Astrocyte (in vitro differentiated cells and primary cell): ENCODE results near the gene MORN1. TPM values are rescaled to one million over a fixed set of nuclear protein-coding genes. Genes with fewer than 3 reads are reported as not detected.

Experiments used
- DNase-seq: peaks from one replicate; pipeline ENCODE4 v3.0.0-alpha.2; 2010; ENCODE audit warnings: low read depth
- FAIRE-seq: peaks from 2 replicates; lab custom pipeline; 2011; peaks lifted over from hg19 to GRCh38; lab: Jason Lieb, UNC
- H2AFZ ChIP-seq: 2 replicates; pipeline ENCODE4 v1.6.0; 2012; ENCODE audit warnings: low read depth, low read length, inconsistent platforms
- H3K27ac ChIP-seq: 2 replicates; pipeline ENCODE4 v1.5.1; 2011; ENCODE audit warnings: low read depth, low read length, inconsistent platforms
- H3K27me3 ChIP-seq: 2 replicates; pipeline ENCODE4 v1.6.0; 2011; ENCODE audit warnings: low read length, inconsistent platforms; ENCODE audit not compliant: insufficient read depth
- H3K36me3 ChIP-seq: 2 replicates; pipeline ENCODE4 v1.5.1; 2011; ENCODE audit warnings: low read length, inconsistent platforms; ENCODE audit not compliant: insufficient read depth
- H3K4me1 ChIP-seq: 2 replicates; pipeline ENCODE4 v1.5.1; 2011; ENCODE audit warnings: low read length, inconsistent platforms; ENCODE audit not compliant: insufficient read depth
- H3K4me2 ChIP-seq: 2 replicates; pipeline ENCODE4 v1.6.0; 2012; ENCODE audit warnings: low read length, inconsistent platforms
- H3K4me3 ChIP-seq: 2 replicates; pipeline ENCODE4 v1.5.1; 2011; ENCODE audit warnings: low read depth, mild to moderate bottlenecking, low read length, inconsistent platforms; ENCODE audit not compliant: insufficient read depth
- H3K79me2 ChIP-seq: 2 replicates; pipeline ENCODE4 v1.6.0; 2012; ENCODE audit warnings: mild to moderate bottlenecking, low read length, inconsistent platforms; ENCODE audit not compliant: insufficient read depth
- H3K9ac ChIP-seq: 2 replicates; pipeline ENCODE4 v1.6.0; 2012; ENCODE audit warnings: mild to moderate bottlenecking, low read length, inconsistent platforms
- H3K9me3 ChIP-seq: 2 replicates; pipeline ENCODE4 v1.5.1; 2012; ENCODE audit warnings: low read depth, mild to moderate bottlenecking, low read length, inconsistent platforms; ENCODE audit not compliant: insufficient read depth
- H4K20me1 ChIP-seq: 2 replicates; pipeline ENCODE4 v1.6.0; 2012; ENCODE audit warnings: low read length, inconsistent platforms; ENCODE audit not compliant: insufficient read depth
- H3K27ac Mint-ChIP-seq: one replicate; pipeline ENCODE4 v1.8.0; 2021; ENCODE audit warnings: mild to moderate bottlenecking, mixed read lengths; ENCODE audit not compliant: unreplicated experiment
- H3K27me3 Mint-ChIP-seq: one replicate; pipeline ENCODE4 v1.8.0; 2021; ENCODE audit warnings: low read depth, mixed read lengths; ENCODE audit not compliant: unreplicated experiment
- H3K36me3 Mint-ChIP-seq: one replicate; pipeline ENCODE4 v1.8.0; 2021; ENCODE audit warnings: low read depth, mixed read lengths; ENCODE audit not compliant: unreplicated experiment
- H3K4me1 Mint-ChIP-seq: one replicate; pipeline ENCODE4 v1.8.0; 2021; ENCODE audit warnings: low read depth, mixed read lengths; ENCODE audit not compliant: unreplicated experiment
- H3K4me3 Mint-ChIP-seq: one replicate; pipeline ENCODE4 v1.8.0; 2021; ENCODE audit warnings: mild to moderate bottlenecking, moderate library complexity, mixed read lengths; ENCODE audit not compliant: unreplicated experiment
- H3K9me3 Mint-ChIP-seq: one replicate; pipeline ENCODE4 v1.8.0; 2021; ENCODE audit warnings: mild to moderate bottlenecking, mixed read lengths; ENCODE audit not compliant: unreplicated experiment
- EZH2 ChIP-seq: IDR thresholded peaks from 2 replicates; pipeline ENCODE4 v1.6.1; 2012; ENCODE audit warnings: mild to moderate bottlenecking, low read length, inconsistent platforms; ENCODE audit not compliant: insufficient read depth
- total RNA-seq: library from RNA; stranded (reverse); gene quantifications from 2 replicates; pipeline ENCODE4 v1.2.1, GENCODE V29; 2021
- TF ChIP-seq, protein P1 (sequence below): IDR thresholded peaks from 2 replicates; pipeline ENCODE4 v1.5.1; 2011; ENCODE audit warnings: low read depth, mild to moderate bottlenecking, inconsistent platforms, low read length, moderate library complexity; ENCODE audit not compliant: insufficient read depth

MORN1 gene
- total RNA-seq, 1 donor from 2014 or later = 9.2 TPM

DNA sequence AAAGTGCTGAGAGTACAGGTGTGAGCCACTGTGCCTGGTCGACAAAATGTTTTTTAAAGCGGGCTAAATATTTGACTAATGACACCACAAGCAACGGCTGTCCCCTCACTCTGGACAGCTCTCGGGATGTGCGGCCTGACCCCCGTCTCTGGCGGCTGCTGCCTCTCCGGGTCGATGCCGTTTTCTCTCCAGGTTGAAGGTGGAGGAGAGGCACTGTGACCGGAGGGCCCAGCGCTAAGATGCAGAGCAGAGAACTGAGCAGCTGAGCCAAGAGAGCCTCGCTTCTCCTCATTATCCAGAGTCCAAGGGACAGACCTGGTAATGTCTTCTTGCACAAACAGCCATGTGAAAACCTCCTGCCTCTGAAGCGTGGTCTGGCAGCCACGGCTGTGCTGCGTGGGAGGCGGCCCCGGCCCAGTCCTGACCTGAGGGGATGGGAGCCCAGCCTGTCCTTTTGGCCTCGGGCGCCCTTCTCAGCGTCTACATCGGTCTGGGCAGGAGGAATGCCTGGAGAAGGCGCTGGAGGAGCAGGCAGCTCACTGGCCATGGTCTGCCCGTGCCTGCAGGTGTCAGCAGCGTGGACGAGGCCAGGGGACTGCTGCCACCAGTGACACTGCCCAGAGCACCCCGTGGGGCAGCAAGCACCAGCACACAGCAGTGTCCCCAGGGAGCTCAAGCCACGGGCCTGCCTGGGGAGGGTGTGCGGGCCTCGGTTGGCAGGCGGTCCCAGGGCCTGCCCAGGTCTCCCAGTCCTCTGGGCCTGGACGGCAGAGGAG is 10.3 kb downstream of the MORN1 start:
- Histone ChIP-seq H3K27ac (no peak overlapping the region), H3K4me3 (no peak overlapping the region), H4K20me1 (no peaks in the 10 kb centered on the region), H3K4me1 (no peaks in the 10 kb centered on the region), H3K27me3 (no peaks in the 10 kb centered on the region), H3K9ac (no peak overlapping the region), H3K79me2 (no peaks in the 10 kb centered on the region), H2AFZ (no peak overlapping the region), H3K36me3 (no peaks in the 10 kb centered on the region), H3K9me3 (no peaks in the 10 kb centered on the region), H3K4me2 (no peak overlapping the region)
- no peaks in the 10 kb centered on the region for H3K27me3 Mint-ChIP-seq
- TF ChIP-seq, protein P1, sequence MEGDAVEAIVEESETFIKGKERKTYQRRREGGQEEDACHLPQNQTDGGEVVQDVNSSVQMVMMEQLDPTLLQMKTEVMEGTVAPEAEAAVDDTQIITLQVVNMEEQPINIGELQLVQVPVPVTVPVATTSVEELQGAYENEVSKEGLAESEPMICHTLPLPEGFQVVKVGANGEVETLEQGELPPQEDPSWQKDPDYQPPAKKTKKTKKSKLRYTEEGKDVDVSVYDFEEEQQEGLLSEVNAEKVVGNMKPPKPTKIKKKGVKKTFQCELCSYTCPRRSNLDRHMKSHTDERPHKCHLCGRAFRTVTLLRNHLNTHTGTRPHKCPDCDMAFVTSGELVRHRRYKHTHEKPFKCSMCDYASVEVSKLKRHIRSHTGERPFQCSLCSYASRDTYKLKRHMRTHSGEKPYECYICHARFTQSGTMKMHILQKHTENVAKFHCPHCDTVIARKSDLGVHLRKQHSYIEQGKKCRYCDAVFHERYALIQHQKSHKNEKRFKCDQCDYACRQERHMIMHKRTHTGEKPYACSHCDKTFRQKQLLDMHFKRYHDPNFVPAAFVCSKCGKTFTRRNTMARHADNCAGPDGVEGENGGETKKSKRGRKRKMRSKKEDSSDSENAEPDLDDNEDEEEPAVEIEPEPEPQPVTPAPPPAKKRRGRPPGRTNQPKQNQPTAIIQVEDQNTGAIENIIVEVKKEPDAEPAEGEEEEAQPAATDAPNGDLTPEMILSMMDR = no peak
- no peak for TF ChIP-seq EZH2
- no peaks in the 10 kb centered on the region for H3K9me3 Mint-ChIP-seq
- no peak for FAIRE-seq
- no peak overlapping the region for H3K27ac Mint-ChIP-seq
- no peaks in the 10 kb centered on the region for H3K36me3 Mint-ChIP-seq
- no peak overlapping the region for H3K4me3 Mint-ChIP-seq
- no peak for DNase-seq
- H3K4me1 Mint-ChIP-seq = no peaks in the 10 kb centered on the region

DNA sequence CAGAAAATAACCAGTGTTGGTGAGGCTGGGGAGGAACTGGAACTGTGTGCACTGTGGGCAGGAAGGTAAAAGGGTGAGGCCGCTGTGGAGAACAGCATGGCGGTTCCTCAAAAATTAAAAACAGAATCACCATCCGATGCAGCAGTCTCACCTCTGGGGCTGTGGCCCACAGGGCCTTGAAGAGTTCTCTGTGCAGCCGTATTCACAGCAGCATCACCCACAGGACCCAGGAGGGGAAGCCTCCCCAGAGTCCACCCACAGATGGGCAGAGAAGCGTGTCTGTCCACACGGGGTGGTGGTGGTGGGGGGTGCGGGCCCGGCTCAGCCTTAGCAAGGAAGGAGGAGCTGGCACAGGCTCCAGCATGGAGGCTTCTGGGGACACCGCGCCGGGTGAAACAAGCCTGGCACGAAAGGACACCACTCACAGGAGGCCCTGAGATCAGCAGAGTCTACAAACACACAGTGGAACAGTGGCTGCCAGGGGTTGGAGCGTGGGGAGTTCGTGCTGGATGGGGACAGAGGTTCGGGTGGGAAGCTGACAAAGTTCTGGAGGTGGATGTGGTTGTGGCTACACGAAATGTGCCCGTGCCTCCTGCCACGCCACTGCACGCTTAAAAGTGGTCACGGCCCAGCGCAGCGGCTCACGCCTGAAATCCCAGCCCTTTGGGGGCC is 11.5 kb downstream of the MORN1 start:
- peak overlapping the region; percentile 69 for H3K27ac Mint-ChIP-seq

More for the DNA sequence above, 11.5 kb downstream of the MORN1 start:
- Histone ChIP-seq H3K4me1 (no peaks in the 10 kb centered on the region), H3K79me2 (no peaks in the 10 kb centered on the region), H3K9me3 (no peaks in the 10 kb centered on the region), H3K36me3 (no peaks in the 10 kb centered on the region), H3K9ac (no peak overlapping the region), H4K20me1 (no peaks in the 10 kb centered on the region), H3K27me3 (no peaks in the 10 kb centered on the region), H3K4me2 (no peak overlapping the region), H3K4me3 (no peak overlapping the region), H3K27ac (no peak overlapping the region), H2AFZ (no peak overlapping the region)
- FAIRE-seq = no peak
- DNase-seq = no peak
- Mint-ChIP-seq H3K27me3 (no peaks in the 10 kb centered on the region), H3K4me1 (no peaks in the 10 kb centered on the region), H3K9me3 (no peaks in the 10 kb centered on the region), H3K36me3 (no peaks in the 10 kb centered on the region), H3K4me3 (no peak overlapping the region)
- TF ChIP-seq, protein P1 = no peak
- no peak for TF ChIP-seq EZH2
